Kidney tubule cell (primary cell): ENCODE measurements around the gene GALT.
"Not testable (repeated sequence)": the region's sequence is repeated elsewhere in the genome, so short reads cannot be mapped to it uniquely, and the experiment has no call there.

Experiments used
- DNase-seq: peaks from one replicate; pipeline ENCODE4 v3.0.0-alpha.2; 2018; ENCODE audit warnings: low spot score

GALT gene

DNA sequence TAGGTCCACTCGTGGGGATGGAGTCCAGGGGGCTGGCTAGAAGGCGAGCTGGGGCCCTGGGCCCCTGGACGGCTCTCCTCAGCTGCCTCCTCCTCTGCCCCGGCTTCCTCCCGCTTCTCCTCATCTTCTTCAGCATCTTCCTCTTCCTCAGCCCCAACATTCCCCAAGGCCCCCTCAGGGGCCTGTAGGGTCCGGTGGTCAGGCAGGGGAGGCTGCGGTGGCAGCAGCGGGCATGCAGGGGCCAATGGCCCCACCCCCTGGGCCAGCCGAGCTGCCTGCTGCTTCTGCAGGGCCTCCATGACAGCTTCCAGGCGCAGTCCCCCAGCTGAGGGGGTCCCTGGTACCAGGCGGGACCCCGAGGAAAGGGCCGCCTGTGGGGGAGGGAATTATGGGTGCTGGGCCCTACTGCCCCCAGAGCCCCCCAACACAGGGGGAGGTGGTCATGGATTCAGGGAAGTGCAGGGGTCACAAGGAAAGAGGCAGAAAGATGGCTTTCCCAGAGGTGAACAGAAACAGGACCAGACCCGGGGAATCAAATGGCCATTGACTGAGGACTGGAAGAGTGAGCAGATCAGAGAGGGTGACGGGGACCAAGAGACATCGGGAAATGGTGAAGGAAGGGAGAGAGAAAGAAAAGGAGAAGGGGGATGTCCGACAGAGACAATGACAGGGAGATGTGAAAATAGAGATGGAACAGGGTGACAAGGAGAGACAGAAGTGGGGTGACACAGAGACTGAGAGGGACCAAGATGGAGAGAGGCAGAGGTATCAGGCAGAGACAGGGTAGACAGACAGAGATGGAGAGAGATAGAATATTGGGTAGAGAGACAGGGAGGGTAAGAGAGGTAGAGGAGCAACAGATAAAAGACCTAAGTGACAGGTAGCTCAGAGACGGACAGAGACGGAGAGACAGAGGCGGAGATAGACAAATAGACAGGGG, 18.5 kb upstream of the GALT start:
- DNase-seq: no peak

- peak; percentile 30 for DNase-seq
Observed at GRCh38 chr9:34628656-34629490, 17.6 kb upstream of the GALT start, which contains the start of gene ARID3C. ARID3C (minus strand) TSS chr9:34629066; CDS start chr9:34628014, 1,052 bp downstream.

- peak; percentile 18 for DNase-seq
Observed at GRCh38 chr9:34629491-34629808, 17.0 kb upstream of the GALT start.

GRCh38 chr9:34630402-34631154, 15.9 kb upstream of the GALT start:
- no peak for DNase-seq

DNA sequence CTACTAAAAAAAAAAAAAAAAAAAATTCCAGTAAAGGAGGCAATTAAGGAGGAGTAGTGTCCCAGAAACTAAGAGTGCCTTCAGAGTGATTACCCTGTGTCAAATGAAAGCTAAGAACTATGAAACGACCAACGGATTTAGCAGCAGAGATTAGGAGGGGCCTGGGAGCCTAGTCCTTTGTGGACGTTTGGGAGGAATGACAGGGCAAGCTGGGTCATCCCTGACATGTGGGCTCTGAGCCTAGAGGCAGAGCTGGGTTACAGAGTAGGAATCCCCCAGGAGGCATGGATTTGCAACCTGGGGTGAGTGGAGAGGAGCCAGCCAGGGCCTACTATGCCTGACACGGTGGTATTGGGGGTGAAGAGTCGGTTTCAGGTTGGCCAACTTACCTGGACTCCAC, 13.3 kb upstream of the GALT start:
- DNase-seq: no peak

DNA sequence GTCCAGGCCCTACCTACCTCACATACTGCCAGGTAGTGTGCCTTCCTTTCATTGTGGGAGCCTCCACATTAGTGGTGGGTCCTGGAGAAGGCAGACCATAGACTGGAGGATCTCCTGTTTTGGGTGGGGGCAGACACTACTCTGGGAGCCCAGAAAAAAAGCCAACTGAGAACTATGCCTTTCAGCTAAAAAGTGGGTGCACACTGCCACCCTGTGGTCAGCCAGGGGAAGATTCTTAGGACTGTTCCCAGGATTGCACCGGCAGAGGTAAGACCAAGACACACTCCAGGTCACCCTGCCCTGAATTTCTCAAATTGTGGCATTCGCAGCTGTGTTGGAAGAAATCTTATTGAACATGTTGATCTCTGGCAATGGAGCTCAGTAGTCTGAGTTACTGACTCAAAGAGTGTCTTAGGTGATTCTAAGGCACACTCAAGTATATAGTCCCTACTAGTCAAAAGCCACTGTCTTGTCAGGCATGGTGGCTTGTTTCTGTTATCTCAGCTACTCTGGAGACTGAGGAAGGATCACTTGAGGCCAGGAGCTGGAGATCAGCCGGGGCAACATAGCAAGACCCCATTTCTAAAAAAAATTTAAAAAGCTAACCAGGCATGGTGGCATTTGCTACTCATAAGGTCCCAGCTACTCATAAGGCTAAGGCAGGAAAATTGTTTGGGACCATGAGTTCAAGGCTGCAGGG, 12.5 kb upstream of the GALT start:
- peak; percentile 70 for DNase-seq

GRCh38 chr9:34634551-34635248, 11.8 kb upstream of the GALT start:
- no peak for DNase-seq

GRCh38 chr9:34635556-34635955, 10.9 kb upstream of the GALT start:
- DNase-seq: no peak

DNA sequence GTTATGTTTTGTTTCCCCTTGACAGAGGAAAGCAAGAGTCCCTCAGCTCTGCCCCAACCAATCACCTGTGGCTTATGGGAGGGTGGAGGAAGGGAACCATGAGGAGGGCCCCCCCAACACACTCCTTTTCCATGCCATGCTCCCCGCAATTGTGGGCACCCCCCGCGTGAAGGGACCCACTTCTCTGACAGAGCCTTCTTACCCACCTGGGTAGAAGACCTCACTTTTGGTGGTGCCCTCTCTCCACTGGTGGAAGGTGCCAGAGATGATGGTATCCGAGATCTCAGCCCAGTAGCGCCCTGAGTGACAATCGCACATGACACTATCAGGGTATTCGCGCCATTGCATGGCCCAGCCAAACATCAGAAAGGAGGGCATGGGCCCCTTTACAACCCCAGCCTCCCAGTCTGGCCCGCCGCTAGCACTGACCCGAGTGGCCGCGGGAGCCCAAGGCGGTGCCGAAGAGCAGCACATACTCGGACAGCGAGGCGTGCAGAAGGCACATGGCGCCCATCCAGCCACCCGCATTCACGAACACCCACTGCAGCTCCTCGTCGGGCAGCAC, 9.6 kb upstream of the GALT start:
- no peak for DNase-seq

DNA sequence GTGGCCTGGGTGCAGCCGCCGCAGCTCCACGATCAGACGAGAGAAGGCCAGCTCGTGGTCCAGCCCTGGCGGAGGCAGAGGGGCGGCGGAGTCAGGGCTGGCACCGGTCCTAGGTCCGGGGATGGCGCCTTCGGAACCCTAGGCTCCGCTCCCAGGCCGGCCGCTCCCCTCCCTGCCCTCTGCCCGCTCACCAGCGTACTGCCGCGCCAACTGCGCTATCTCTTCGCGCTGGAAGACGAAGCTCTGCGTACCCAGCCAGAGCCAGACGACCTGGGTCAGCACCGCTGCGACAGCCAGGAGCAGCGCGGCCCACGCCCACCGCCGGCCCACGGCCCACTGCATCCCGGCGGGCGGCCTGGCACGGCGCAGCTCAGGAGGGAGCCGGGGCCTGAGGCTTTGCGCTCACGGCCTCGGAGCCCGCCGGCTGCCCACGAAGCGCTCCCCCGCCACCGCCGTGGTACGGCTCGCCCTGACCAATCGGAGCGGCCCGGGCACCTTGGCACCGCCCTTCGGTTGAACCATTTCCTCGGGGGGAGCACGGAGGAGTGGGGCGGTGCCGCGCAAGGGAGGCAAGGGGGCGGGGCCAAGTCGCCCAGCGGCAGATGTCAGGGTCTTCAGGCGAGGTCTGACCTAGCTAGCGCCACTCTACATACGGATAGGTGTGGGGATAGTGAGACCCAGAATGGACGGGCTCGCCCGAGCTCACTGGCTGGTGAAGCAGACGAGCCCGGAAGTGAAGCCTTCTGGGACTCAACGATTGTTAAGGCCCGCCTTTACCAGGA, 8.9 kb upstream of the GALT start, which contains the start of gene SIGMAR1:
Gene SIGMAR1, minus strand, starts transcription at position 432 of the 782 bp plus-strand sequence. Its CDS starts 90 bp downstream, at position 342.
- peak; percentile 93 for DNase-seq

DNA sequence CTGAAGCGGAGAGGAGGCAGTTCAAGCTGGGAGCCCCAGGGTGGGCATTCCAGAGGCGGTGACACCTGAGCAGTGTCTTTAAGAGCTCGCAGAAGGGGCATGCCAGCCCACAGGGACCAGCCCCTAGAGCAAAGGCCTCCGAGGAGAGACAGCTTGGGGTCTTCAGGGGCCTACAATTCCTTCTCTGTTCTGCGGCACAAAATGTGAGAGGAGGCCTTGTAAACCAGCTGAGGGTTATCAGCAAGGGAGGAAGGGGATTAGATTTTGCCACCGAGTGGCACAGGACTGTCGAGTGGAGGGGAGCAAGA, 8.4 kb upstream of the GALT start:
- no peak for DNase-seq

GRCh38 chr9:34639322-34639721, 7.2 kb upstream of the GALT start:
- not testable (repeated sequence) for DNase-seq

DNA sequence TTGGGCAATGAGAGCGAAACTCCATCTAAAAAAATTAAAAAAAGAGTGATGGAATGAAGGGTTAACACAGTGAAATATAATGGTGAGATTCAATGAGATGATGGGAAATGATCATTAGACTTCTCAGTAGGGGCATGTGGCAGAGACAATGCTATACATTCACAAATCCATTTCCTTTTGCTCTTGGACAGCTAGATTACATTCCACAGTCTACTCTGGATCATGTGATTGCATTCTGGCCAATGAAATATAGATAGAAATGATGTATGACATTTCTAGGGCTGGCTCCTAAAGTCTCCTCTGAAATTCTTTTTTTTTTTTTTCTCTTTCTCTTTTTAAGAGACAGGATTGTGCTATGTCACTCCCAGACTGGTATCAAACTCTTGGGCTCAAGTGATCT, 3.8 kb upstream of the GALT start:
- DNase-seq: no peak

GRCh38 chr9:34644766-34645314, 1.6 kb upstream of the GALT start:
- DNase-seq: no peak

DNA sequence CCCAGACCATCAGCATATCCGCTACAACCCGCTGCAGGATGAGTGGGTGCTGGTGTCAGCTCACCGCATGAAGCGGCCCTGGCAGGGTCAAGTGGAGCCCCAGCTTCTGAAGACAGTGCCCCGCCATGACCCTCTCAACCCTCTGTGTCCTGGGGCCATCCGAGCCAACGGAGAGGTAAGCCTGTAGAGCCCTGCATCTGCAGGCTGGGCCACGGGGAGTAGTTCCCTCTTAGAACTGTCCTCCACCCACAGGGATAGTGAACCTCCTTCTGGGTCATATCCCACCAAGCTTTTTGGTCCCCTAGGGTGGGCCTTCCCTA, 569 bp downstream of the GALT start:
- DNase-seq: no peak

- no peak for DNase-seq
Observed at GRCh38 chr9:34647651-34648050, 1.2 kb downstream of the GALT start.

- no peak for DNase-seq
Observed at GRCh38 chr9:34648673-34649072, 2.2 kb downstream of the GALT start.

GRCh38 chr9:34650816-34651215, 4.3 kb downstream of the GALT start:
- DNase-seq: no peak

DNA sequence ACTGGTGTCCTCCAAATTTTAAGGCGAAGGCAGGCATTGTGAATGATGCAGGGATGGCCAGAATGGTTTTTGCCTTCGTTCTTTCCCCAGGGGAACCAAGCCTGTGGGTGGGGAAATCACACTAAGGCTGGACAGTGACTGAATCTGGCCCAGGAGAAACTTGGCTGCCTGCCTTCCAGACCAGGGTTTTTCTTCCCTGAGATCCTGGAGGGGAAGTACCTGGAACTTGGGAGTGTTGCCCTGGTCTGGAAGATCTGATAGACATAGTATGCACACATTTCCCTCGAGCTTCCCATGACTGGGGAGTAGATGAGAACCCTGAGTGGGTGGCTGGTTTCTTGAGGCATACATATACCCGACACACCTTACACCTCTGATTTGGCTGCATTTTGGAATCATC, 4.8 kb downstream of the GALT start:
- DNase-seq: peak; percentile 53
